LNCAP (cell line): ENCODE measurements around the gene FOXJ1.

Source experiments
- CTCF ChIP-seq: fragments of 450-650 bp; IDR thresholded peaks from 2 replicates; pipeline ENCODE4 v1.5.1; 2017; ENCODE audit warnings: mild to moderate bottlenecking

FOXJ1 gene

GRCh38 chr17:76138234-76138895, 2.7 kb downstream of the FOXJ1 start:
- TF ChIP-seq CTCF = no peak

GRCh38 chr17:76137351-76138233, 3.5 kb downstream of the FOXJ1 start:
- TF ChIP-seq CTCF = no peak

GRCh38 chr17:76137001-76137350, 4.1 kb downstream of the FOXJ1 start:
- TF ChIP-seq CTCF = no peak

- TF ChIP-seq CTCF = no peak
Observed at GRCh38 chr17:76136276-76137000, 4.6 kb downstream of the FOXJ1 start.

- TF ChIP-seq CTCF = no peak
Observed at GRCh38 chr17:76135810-76136188, 5.2 kb downstream of the FOXJ1 start.

- TF ChIP-seq CTCF = no peak
Observed at GRCh38 chr17:76134911-76135809, 5.9 kb downstream of the FOXJ1 start.
